Adrenal gland (tissue), 12 donors: ENCODE measurements around the gene TMEM135. TPM values are rescaled to one million over a fixed set of nuclear protein-coding genes. Genes with fewer than 3 reads are reported as not detected.

ENCODE experiments used
- DNase-seq, 7 donors: peaks; one replicate each; pipeline ENCODE4 v3.0.0-alpha.2; 2019 to 2020
- H3K27ac ChIP-seq, 5 donors: fragments of 200-600 bp; sonication (generic) in 4 of 5; 1 replicate in 3 of 5; 2 replicates in 2 of 5; pipeline versions ENCODE4 v1.5.1 to v1.8.0; 2016 to 2020; ENCODE audit warnings: mild to moderate bottlenecking in 1 of 5
- H3K27me3 ChIP-seq: fragments of 200-600 bp; 2 replicates; pipeline ENCODE4 v1.8.0; 2021
- H3K36me3 ChIP-seq, 2 donors: fragments of 200-600 bp; replicated peaks in 1 of 2; 1 replicate in 1 of 2; 2 replicates in 1 of 2; pipeline versions ENCODE4 v1.5.1 to v1.8.0; 2018 to 2022
- H3K4me1 ChIP-seq, 2 donors: fragments of 200-600 bp; replicated peaks in 1 of 2; 1 replicate in 1 of 2; 2 replicates in 1 of 2; pipeline versions ENCODE4 v1.5.1 to v1.8.0; 2018 to 2021
- H3K4me3 ChIP-seq, 4 donors: fragments of 200-600 bp; sonication (generic) in 3 of 4; one replicate each; pipeline ENCODE4 v1.5.1; 2016 to 2018
- H3K9me3 ChIP-seq, 3 donors: fragments of 200-600 bp; sonication (generic) in 1 of 3; replicated peaks in 1 of 3; 1 replicate in 2 of 3; 2 replicates in 1 of 3; pipeline versions ENCODE4 v1.5.1 to v1.8.0; 2016 to 2021
- POLR2A ChIP-seq, 2 donors: fragments of 450-650 bp; IDR thresholded peaks; one replicate each; pipeline ENCODE4 v1.6.1; 2017; ENCODE audit warnings: antibody characterized with exemption in 2 of 2, mild to moderate bottlenecking in 2 of 2, moderate library complexity in 1 of 2
- WGBS, 4 donors: extraction: QIAGEN DNeasy Blood & Tissue Kit in 2 of 4; methylation state at CpG; one replicate each; pipeline versions ENCODE4 v1.1.5 to v1.1.7; 2013 to 2017; 5-methylcytosine and 5-hydroxymethylcytosine counted together
- intact Hi-C, 2 donors: fragments of 100-400 bp; cut with DNase I; formaldehyde crosslinking; loops; one replicate each; pipeline versions ENCODE4 v1.14.1 to v1.15.0; 2022 to 2023
- polyA plus RNA-seq, 3 donors: library from polyadenylated mRNA; stranded (reverse); fragments of 200-250 nt in 2 of 3; fragments of 350-450 nt in 1 of 3; fragmentation: Illumina TruSeq in 1 of 3; extraction: RNeasy Lipid Tissue Mini Kit (QIAGEN cat#74804) in 1 of 3; gene quantifications; one replicate each; pipeline ENCODE4 v1.2.3, GENCODE V29; 2013 to 2014
- total RNA-seq, 9 donors: library from RNA; depleted of rRNA in 4 of 9; stranded (reverse); fragments of >200 nt in 4 of 9; fragments of 120-200 nt in 1 of 9; fragmentation: NEBNext Ultra II Directional in 1 of 9; extraction: Animal tissue kit (Norgen Biotek cat#: 25700) in 1 of 9; gene quantifications; one replicate each; pipeline versions ENCODE4 v1.1.0 to v1.2.4, GENCODE V29; 2013 to 2023
- TF ChIP-seq, protein P1 (sequence below), 6 experiments: fragments of 450-650 bp in 4 of 6; fragments of 200-600 bp in 2 of 6; sonication (generic) in 1 of 6; IDR thresholded peaks; 1 replicate in 5 of 6; 2 replicates in 1 of 6; pipeline versions ENCODE4 v1.5.1 to v1.8.0; 2016 to 2021; ENCODE audit warnings: antibody characterized with exemption in 6 of 6, mild to moderate bottlenecking in 2 of 6, moderate library complexity in 1 of 6
- donor health status: healthy with polysubstance abuse.
- donor health status: Bipolar disorder and iron deficiency.
- donor health status: DM: yes; HTN: yes; CAD: no.
- donor health status: DM: no; HTN: no; CAD: no.
- donor health status: DM: no; HTN: no; CAD: no.
- donor health status: DM: yes; HTN: yes; CAD: no.

Gene TMEM135
- total and polyA plus RNA-seq, 12 donors: 8.2 to 101 (median 44.5) TPM

DNA sequence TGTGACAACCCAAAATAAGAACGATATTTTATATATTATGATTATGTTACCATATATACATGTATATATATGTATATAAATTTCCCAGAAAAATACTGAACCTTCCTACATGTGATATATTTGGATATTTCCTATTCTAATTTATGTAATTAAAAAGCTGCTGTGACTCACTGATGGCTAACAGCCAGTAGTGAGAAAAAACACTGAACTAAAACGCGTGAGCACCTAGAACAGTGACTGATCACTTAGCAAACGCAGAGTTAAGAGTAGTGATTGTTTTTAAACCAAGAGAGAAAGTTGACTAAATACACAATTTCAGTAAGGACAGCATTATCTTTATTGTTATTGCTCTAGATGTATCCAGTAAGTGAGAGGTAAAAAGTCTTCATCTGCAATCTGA, 213.8 kb downstream of the TMEM135 start:
- TF ChIP-seq, protein P1, sequence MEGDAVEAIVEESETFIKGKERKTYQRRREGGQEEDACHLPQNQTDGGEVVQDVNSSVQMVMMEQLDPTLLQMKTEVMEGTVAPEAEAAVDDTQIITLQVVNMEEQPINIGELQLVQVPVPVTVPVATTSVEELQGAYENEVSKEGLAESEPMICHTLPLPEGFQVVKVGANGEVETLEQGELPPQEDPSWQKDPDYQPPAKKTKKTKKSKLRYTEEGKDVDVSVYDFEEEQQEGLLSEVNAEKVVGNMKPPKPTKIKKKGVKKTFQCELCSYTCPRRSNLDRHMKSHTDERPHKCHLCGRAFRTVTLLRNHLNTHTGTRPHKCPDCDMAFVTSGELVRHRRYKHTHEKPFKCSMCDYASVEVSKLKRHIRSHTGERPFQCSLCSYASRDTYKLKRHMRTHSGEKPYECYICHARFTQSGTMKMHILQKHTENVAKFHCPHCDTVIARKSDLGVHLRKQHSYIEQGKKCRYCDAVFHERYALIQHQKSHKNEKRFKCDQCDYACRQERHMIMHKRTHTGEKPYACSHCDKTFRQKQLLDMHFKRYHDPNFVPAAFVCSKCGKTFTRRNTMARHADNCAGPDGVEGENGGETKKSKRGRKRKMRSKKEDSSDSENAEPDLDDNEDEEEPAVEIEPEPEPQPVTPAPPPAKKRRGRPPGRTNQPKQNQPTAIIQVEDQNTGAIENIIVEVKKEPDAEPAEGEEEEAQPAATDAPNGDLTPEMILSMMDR (IDR thresholded peaks at IDR 0.05): no peak
- no peak for TF ChIP-seq POLR2A (IDR thresholded peaks at IDR 0.05)
- no peaks in the 10 kb centered on the region for H3K4me1 ChIP-seq
- no peaks in the 10 kb centered on the region for H3K27me3 ChIP-seq
- no peak overlapping the region for H3K27ac ChIP-seq
- no peaks in the 10 kb centered on the region for H3K9me3 ChIP-seq
- 88 to 90% (median 90%) methylated on average over 4 of the region's 4 CpGs for WGBS, 4 donors
- H3K4me3 ChIP-seq: no peak overlapping the region
- intact Hi-C loops: no loop called here
- no peaks in the 10 kb centered on the region for H3K36me3 ChIP-seq
- DNase-seq: no peak

DNA sequence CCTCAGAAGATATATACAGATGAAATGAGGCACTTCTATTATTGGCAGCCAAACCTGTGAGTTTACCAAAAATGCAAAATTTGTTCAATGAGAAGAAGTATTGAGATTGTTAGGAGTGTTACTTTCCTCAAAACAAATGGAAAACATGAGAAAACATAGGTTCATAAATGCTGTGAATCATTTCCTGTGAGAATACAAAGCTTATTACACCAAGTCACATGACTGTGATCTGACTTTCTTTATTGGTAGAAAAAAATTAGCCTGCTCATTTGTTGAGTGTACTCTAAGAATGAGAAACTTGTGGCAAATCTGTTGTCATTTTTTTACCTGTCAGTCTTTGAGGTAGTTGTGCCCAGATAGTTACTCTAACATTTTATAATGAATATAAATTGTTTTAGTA, 215.1 kb downstream of the TMEM135 start:
- TF ChIP-seq, protein P1 (IDR thresholded peaks at IDR 0.05): no peak
- TF ChIP-seq POLR2A (IDR thresholded peaks at IDR 0.05): no peak
- no peaks in the 10 kb centered on the region for H3K36me3 ChIP-seq
- DNase-seq: no peak
- intact Hi-C loops: no loop called here
- no peaks in the 10 kb centered on the region for H3K4me1 ChIP-seq
- H3K9me3 ChIP-seq: no peaks in the 10 kb centered on the region
- H3K27ac ChIP-seq: no peak overlapping the region
- H3K27me3 ChIP-seq: no peaks in the 10 kb centered on the region
- no peak overlapping the region for H3K4me3 ChIP-seq

DNA sequence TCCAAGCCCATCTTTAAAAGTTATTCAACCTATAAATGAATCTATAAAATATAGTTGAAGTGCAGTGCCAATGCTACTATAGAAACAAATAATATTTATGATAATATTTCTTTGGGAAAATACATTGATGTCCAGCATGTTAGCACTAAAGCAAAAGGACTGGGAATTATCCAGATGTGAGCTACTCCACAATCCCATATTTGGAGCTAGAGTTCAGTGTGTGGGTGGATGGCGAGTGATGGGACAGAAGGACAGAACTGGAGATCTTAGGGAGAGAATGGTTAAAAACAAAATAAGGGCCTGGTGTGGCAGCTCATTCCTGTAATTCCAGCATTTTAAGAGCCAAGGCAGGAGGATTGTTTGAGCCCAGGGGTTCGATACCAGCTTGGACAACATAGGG, 216.8 kb downstream of the TMEM135 start:
- Histone ChIP-seq H3K36me3 (no peaks in the 10 kb centered on the region), H3K9me3 (no peaks in the 10 kb centered on the region), H3K4me1 (peaks cover 0 to 2% of the 10 kb centered on the region in 2 donors), H3K4me3 (no peak overlapping the region), H3K27me3 (no peaks in the 10 kb centered on the region), H3K27ac (no peak overlapping the region)
- no peak for DNase-seq
- 88 to 94% (median 92%) methylated on average over 2 of the region's 2 CpGs for whole genome bisulfite sequencing, 4 donors
- intact Hi-C loops: no loop called here
- no peak for TF ChIP-seq POLR2A (IDR thresholded peaks at IDR 0.05)
- TF ChIP-seq, protein P1 (IDR thresholded peaks at IDR 0.05): no peak

DNA sequence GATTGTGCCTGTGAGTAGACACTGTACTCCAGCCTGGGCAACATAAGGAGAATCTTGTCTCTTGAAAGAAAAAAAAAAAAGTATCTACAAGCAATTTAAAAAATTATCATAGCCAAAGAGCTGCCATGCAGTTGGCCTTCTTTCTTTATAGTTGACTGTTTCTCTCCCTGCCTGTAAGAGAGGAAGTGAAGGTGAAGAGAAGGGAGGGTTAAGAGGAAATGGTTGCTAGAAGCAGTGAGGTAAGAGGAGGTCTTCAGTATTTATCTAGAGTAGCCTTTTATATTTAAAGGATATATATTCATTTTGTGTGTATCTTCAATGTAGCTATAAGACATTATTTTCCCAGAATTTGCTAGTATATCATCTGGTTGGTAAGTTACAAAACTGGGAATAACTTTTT, 217.9 kb downstream of the TMEM135 start:
- H3K4me3 ChIP-seq: no peak overlapping the region
- H3K27ac ChIP-seq: no peak overlapping the region
- DNase-seq: no peak
- peaks cover 9 to 13% of the 10 kb centered on the region in 2 donors for H3K4me1 ChIP-seq
- intact Hi-C loops: no loop called here
- no peaks in the 10 kb centered on the region for H3K9me3 ChIP-seq
- no peaks in the 10 kb centered on the region for H3K36me3 ChIP-seq
- TF ChIP-seq, protein P1 (IDR thresholded peaks at IDR 0.05): no peak
- TF ChIP-seq POLR2A (IDR thresholded peaks at IDR 0.05): no peak
- H3K27me3 ChIP-seq: no peaks in the 10 kb centered on the region
